ENCODE data around the gene GAB4. TPM values are rescaled to one million over a fixed set of nuclear protein-coding genes. Genes with fewer than 3 reads are reported as not detected.

The GAB4 gene
- total RNA-seq, 1 donor from 2014 or later = not detected

- H3K36me3 ChIP-seq = no peaks in the 10 kb centered on the region
- no peak for DNase-seq
- TF ChIP-seq CTCF (IDR thresholded peaks at IDR 0.05; ENCODE audit: borderline replicate concordance) = no peak
- no peak overlapping the region for H3K27ac ChIP-seq (replicated peaks)
- H3K9me3 ChIP-seq (replicated peaks) = peaks cover 18% of the 10 kb centered on the region
- no peak overlapping the region for H3K4me3 ChIP-seq
- peaks cover 35% of the 10 kb centered on the region for H3K27me3 ChIP-seq (ENCODE audit: low read depth)
- H3K4me1 ChIP-seq = no peaks in the 10 kb centered on the region
- intact Hi-C loops (cut with micrococcal nuclease) = no loop called here
These were observed 19.8 kb downstream of the GAB4 start for GRCh38 chr22:16988257-16988656.

GRCh38 chr22:16987822-16988221 lies 20.2 kb downstream of the GAB4 start:
- DNase-seq = no peak
- H3K36me3 ChIP-seq = no peaks in the 10 kb centered on the region
- H3K27ac ChIP-seq (replicated peaks) = no peak overlapping the region
- TF ChIP-seq CTCF (IDR thresholded peaks at IDR 0.05; ENCODE audit: borderline replicate concordance) = no peak
- intact Hi-C loops (cut with micrococcal nuclease) = no loop called here
- peaks cover 35% of the 10 kb centered on the region for H3K27me3 ChIP-seq (ENCODE audit: low read depth)
- H3K4me1 ChIP-seq = no peaks in the 10 kb centered on the region
- peaks cover 22% of the 10 kb centered on the region for H3K9me3 ChIP-seq (replicated peaks)
- no peak overlapping the region for H3K4me3 ChIP-seq

- Histone ChIP-seq H3K36me3 (no peaks in the 10 kb centered on the region), H3K27me3 (ENCODE audit: low read depth) (peaks cover 64% of the 10 kb centered on the region), H3K27ac (replicated peaks) (no peak overlapping the region), H3K4me1 (no peaks in the 10 kb centered on the region), H3K9me3 (replicated peaks) (peaks cover 4% of the 10 kb centered on the region), H3K4me3 (no peak overlapping the region)
- TF ChIP-seq CTCF (IDR thresholded peaks at IDR 0.05; ENCODE audit: borderline replicate concordance) = no peak
- no peak for DNase-seq
- intact Hi-C loops (cut with micrococcal nuclease) = no loop called here
These were observed 32.7 kb downstream of the GAB4 start for GRCh38 chr22:16975155-16975885.

- no peaks in the 10 kb centered on the region for H3K36me3 ChIP-seq
- no peak for DNase-seq
- TF ChIP-seq CTCF (IDR thresholded peaks at IDR 0.05; ENCODE audit: borderline replicate concordance) = no peak
- H3K27ac ChIP-seq (replicated peaks) = no peak overlapping the region
- intact Hi-C loops (cut with micrococcal nuclease) = no loop called here
- H3K27me3 ChIP-seq (ENCODE audit: low read depth) = peaks cover 73% of the 10 kb centered on the region
- no peaks in the 10 kb centered on the region for H3K9me3 ChIP-seq (replicated peaks)
- H3K4me3 ChIP-seq = no peak overlapping the region
- no peaks in the 10 kb centered on the region for H3K4me1 ChIP-seq
These were observed 33.5 kb downstream of the GAB4 start for GRCh38 chr22:16974298-16975084.

- DNase-seq = no peak
- H3K36me3 ChIP-seq = no peaks in the 10 kb centered on the region
- intact Hi-C loops (cut with micrococcal nuclease) = no loop called here
- no peaks in the 10 kb centered on the region for H3K9me3 ChIP-seq (replicated peaks)
- no peak overlapping the region for H3K27ac ChIP-seq (replicated peaks)
- H3K4me1 ChIP-seq = no peaks in the 10 kb centered on the region
- H3K27me3 ChIP-seq (ENCODE audit: low read depth) = peaks cover 80% of the 10 kb centered on the region
- H3K4me3 ChIP-seq = no peak overlapping the region
- no peak for TF ChIP-seq CTCF (IDR thresholded peaks at IDR 0.05; ENCODE audit: borderline replicate concordance)
These were observed 34.3 kb downstream of the GAB4 start for GRCh38 chr22:16973591-16974297.

All from left ventricle myocardium inferior (tissue), 1 donor.